ENCODE data around the gene TP53TG5.

The TP53TG5 gene

GRCh38 chr20:45378191-45378590, at the start of gene TP53TG5:
TSS of gene TP53TG5 (minus strand) at chr20:45378325. CDS start at chr20:45378236, 89 bp downstream.
- CTCF ChIA-PET, result interaction anchor here (1.4 to 22.0 kb wide), 4 partner anchors 10 to 392 kb away, joined by 3 to 488 read pairs (median 6); no protein-coding TSS in a partner anchor
- DNase-seq (ENCODE audit: extremely low spot score), result no peak
- POLR2A ChIA-PET, result no interaction called here

GRCh38 chr20:45427236-45428149, 49.4 kb upstream of the TP53TG5 start:
- CTCF ChIA-PET, result interaction anchor here (1.0 to 16.3 kb wide), 3 partner anchors 9 to 100 kb away, joined by 3 to 488 read pairs (median 20); partner anchors contain the start of genes SYS1 and TP53TG5
- POLR2A ChIA-PET, result no interaction called here
- no peak for TF ChIP-seq CTCF (IDR thresholded peaks at IDR 0.05; ENCODE audit: control extremely low read depth, extremely low read depth, low read depth, missing control alignments)
- DNase-seq (ENCODE audit: extremely low spot score), result no peak

More at GRCh38 chr20:45378191-45378590, at the start of gene TP53TG5:
- no peak for TF ChIP-seq CTCF (IDR thresholded peaks at IDR 0.05; ENCODE audit: control extremely low read depth, extremely low read depth, low read depth, missing control alignments)

GRCh38 chr20:45426320-45427016, 48.3 kb upstream of the TP53TG5 start:
- DNase-seq (ENCODE audit: extremely low spot score), result no peak
- ChIA-PET CTCF (interaction anchor here (2.4 to 16.3 kb wide), 2 partner anchors 10 to 57 kb away, joined by 20 to 488 read pairs; partner anchors contain the start of genes SYS1 and TP53TG5), POLR2A (no interaction called here)
- no peak for TF ChIP-seq CTCF (IDR thresholded peaks at IDR 0.05; ENCODE audit: control extremely low read depth, extremely low read depth, low read depth, missing control alignments)

- TF ChIP-seq CTCF (IDR thresholded peaks at IDR 0.05; ENCODE audit: control extremely low read depth, extremely low read depth, low read depth, missing control alignments), result no peak
- POLR2A ChIA-PET, result no interaction called here
- DNase-seq (ENCODE audit: extremely low spot score), result no peak
- CTCF ChIA-PET, result interaction anchor here (16.3 kb wide), 1 partner anchor 56 kb away, joined by 488 read pairs; the partner anchor contains the start of genes SYS1 and TP53TG5
Measured at GRCh38 chr20:45425561-45425960, 47.4 kb upstream of the TP53TG5 start.

- ChIA-PET CTCF (no interaction called here), POLR2A (no interaction called here)
- no peak for DNase-seq (ENCODE audit: extremely low spot score)
Measured at GRCh38 chr20:45423700-45424099, 45.6 kb upstream of the TP53TG5 start.

More at GRCh38 chr20:45423700-45424099, 45.6 kb upstream of the TP53TG5 start:
- TF ChIP-seq CTCF (IDR thresholded peaks at IDR 0.05; ENCODE audit: control extremely low read depth, extremely low read depth, low read depth, missing control alignments), result no peak

All from GM10248 (cell line).